H9 (cell line): ENCODE results near the gene CADPS2. TPM values are rescaled to one million over a fixed set of nuclear protein-coding genes. Genes with fewer than 3 reads are reported as not detected.

Experiments used
- DNase-seq: peaks from one replicate; pipeline ENCODE4 v3.0.0-alpha.2; 2017
- H2AFZ ChIP-seq: one replicate; pipeline ENCODE4 v1.6.1; 2013; ENCODE audit warnings: mild to moderate bottlenecking, low read length, control low read depth, moderate library complexity
- H2AK5ac ChIP-seq: 2 replicates; pipeline ENCODE4 v1.6.1; 2013; ENCODE audit warnings: low read length, control low read depth, mixed read lengths; ENCODE audit not compliant: insufficient read length
- H2BK120ac ChIP-seq: one replicate; pipeline ENCODE4 v1.6.1; 2013; ENCODE audit warnings: low read depth, mild to moderate bottlenecking, low read length, control low read depth, inconsistent platforms; ENCODE audit not compliant: poor library complexity, severe bottlenecking
- H2BK12ac ChIP-seq: 2 replicates; pipeline ENCODE4 v1.6.1; 2013; ENCODE audit warnings: low read length, control low read depth, mixed read lengths, low read depth; ENCODE audit not compliant: insufficient read length
- H2BK15ac ChIP-seq: 2 replicates; pipeline ENCODE4 v1.6.1; 2013; ENCODE audit warnings: low read depth, low read length, control low read depth
- H2BK20ac ChIP-seq: one replicate; pipeline ENCODE4 v1.6.1; 2013; ENCODE audit warnings: low read depth, mild to moderate bottlenecking, low read length, control low read depth, inconsistent platforms; ENCODE audit not compliant: poor library complexity, severe bottlenecking
- H2BK5ac ChIP-seq: 2 replicates; pipeline ENCODE4 v1.6.1; 2013; ENCODE audit warnings: low read length, control low read depth, mixed read lengths; ENCODE audit not compliant: insufficient read length
- H3K14ac ChIP-seq: 2 replicates; pipeline ENCODE4 v1.6.1; 2013; ENCODE audit warnings: low read length, control low read depth; ENCODE audit not compliant: insufficient read depth
- H3K18ac ChIP-seq: 2 replicates; pipeline ENCODE4 v1.6.1; 2013; ENCODE audit warnings: low read depth, mild to moderate bottlenecking, mixed read lengths, low read length, control low read depth; ENCODE audit not compliant: insufficient read length
- H3K23ac ChIP-seq: 2 replicates; pipeline ENCODE4 v1.6.1; 2013; ENCODE audit warnings: low read length, control low read depth, mixed read lengths, low read depth; ENCODE audit not compliant: insufficient read length
- H3K23me2 ChIP-seq: 2 replicates; pipeline ENCODE4 v1.6.1; 2013; ENCODE audit warnings: low read depth, mild to moderate bottlenecking, mixed read lengths, low read length, control low read depth; ENCODE audit not compliant: insufficient read length, poor library complexity, severe bottlenecking
- H3K27ac ChIP-seq: 2 replicates; pipeline ENCODE4 v1.5.1; 2013; ENCODE audit warnings: low read length, control low read depth, mixed read lengths, low read depth; ENCODE audit not compliant: insufficient read length
- H3K27me3 ChIP-seq: 2 replicates; pipeline ENCODE4 v1.6.1; 2013; ENCODE audit warnings: low read length, control low read depth, inconsistent platforms; ENCODE audit not compliant: insufficient read depth
- H3K4ac ChIP-seq: 2 replicates; pipeline ENCODE4 v1.6.1; 2013; ENCODE audit warnings: low read depth, mild to moderate bottlenecking, control low read depth, inconsistent platforms, low read length, moderate library complexity
- H3K4me1 ChIP-seq: 2 replicates; pipeline ENCODE4 v1.6.1; 2013; ENCODE audit warnings: low read length, control low read depth, inconsistent platforms; ENCODE audit not compliant: insufficient read depth
- H3K4me2 ChIP-seq: 2 replicates; pipeline ENCODE4 v1.6.1; 2013; ENCODE audit warnings: low read length, control low read depth, mixed read lengths; ENCODE audit not compliant: insufficient read length, insufficient read depth
- H3K56ac ChIP-seq: 2 replicates; pipeline ENCODE4 v1.6.1; 2013; ENCODE audit warnings: low read depth, mild to moderate bottlenecking, mixed read lengths, low read length, control low read depth; ENCODE audit not compliant: insufficient read length
- H3K79me1 ChIP-seq: 2 replicates; pipeline ENCODE4 v1.6.1; 2013; ENCODE audit warnings: low read depth, mild to moderate bottlenecking, moderate library complexity, low read length, control low read depth, inconsistent platforms; ENCODE audit not compliant: insufficient read depth, poor library complexity, severe bottlenecking
- H3K79me2 ChIP-seq: 2 replicates; pipeline ENCODE4 v1.6.1; 2013; ENCODE audit warnings: low read length, control low read depth, inconsistent platforms; ENCODE audit not compliant: insufficient read depth
- H3K9ac ChIP-seq: 2 replicates; pipeline ENCODE4 v1.6.1; 2013; ENCODE audit warnings: low read length, control low read depth, mixed read lengths; ENCODE audit not compliant: insufficient read length; ENCODE audit errors: extremely low read depth
- H3K9me3 ChIP-seq: one replicate; pipeline ENCODE4 v1.6.1; 2013; ENCODE audit warnings: low read depth, low read length, inconsistent platforms; ENCODE audit not compliant: control insufficient read depth
- H3T11ph ChIP-seq: one replicate; pipeline ENCODE4 v1.6.1; 2013; ENCODE audit warnings: mild to moderate bottlenecking, low read length, control low read depth, inconsistent platforms
- H4K20me1 ChIP-seq: one replicate; pipeline ENCODE4 v1.6.1; 2013; ENCODE audit not compliant: control insufficient read depth, insufficient read length, insufficient read depth
- H4K5ac ChIP-seq: 2 replicates; pipeline ENCODE4 v1.6.1; 2013; ENCODE audit warnings: low read depth, mild to moderate bottlenecking, mixed read lengths, low read length, control low read depth; ENCODE audit not compliant: insufficient read length
- H4K8ac ChIP-seq: replicated peaks from 2 replicates; pipeline ENCODE4 v1.6.1; 2013; ENCODE audit warnings: low read length, control low read depth, mixed read lengths, low read depth; ENCODE audit not compliant: insufficient read length
- H4K91ac ChIP-seq: 2 replicates; pipeline ENCODE4 v1.6.1; 2013; ENCODE audit warnings: low read depth, mild to moderate bottlenecking, moderate library complexity, mixed read lengths, low read length, control low read depth; ENCODE audit not compliant: insufficient read length
- H3K27ac Mint-ChIP-seq, 3 experiments: 2 replicates in 2 of 3; 3 replicates in 1 of 3; pipeline ENCODE4 v1.8.0; 2020 to 2021; ENCODE audit warnings: mixed read lengths in 3 of 3, mild to moderate bottlenecking in 1 of 3, moderate library complexity in 1 of 3
- H3K27me3 Mint-ChIP-seq: 2 replicates; pipeline ENCODE4 v1.8.0; 2021; ENCODE audit warnings: low read depth, mild to moderate bottlenecking, moderate library complexity, mixed read lengths
- H3K36me3 Mint-ChIP-seq, 3 experiments: 2 replicates in 2 of 3; 3 replicates in 1 of 3; pipeline ENCODE4 v1.8.0; 2020 to 2021; ENCODE audit warnings: low read depth in 3 of 3, mixed read lengths in 3 of 3; ENCODE audit not compliant: insufficient read depth in 1 of 3
- H3K4me1 Mint-ChIP-seq, 2 experiments: 2 replicates each; pipeline ENCODE4 v1.8.0; 2020; ENCODE audit warnings: mixed read lengths in 2 of 2
- H3K4me3 Mint-ChIP-seq, 2 experiments: 2 replicates in 1 of 2; 3 replicates in 1 of 2; pipeline ENCODE4 v1.8.0; 2020 to 2021; ENCODE audit warnings: mild to moderate bottlenecking in 2 of 2, mixed read lengths in 2 of 2, moderate library complexity in 1 of 2
- H3K9me3 Mint-ChIP-seq, 2 experiments: 2 replicates in 1 of 2; 3 replicates in 1 of 2; pipeline ENCODE4 v1.8.0; 2020; ENCODE audit warnings: mild to moderate bottlenecking in 2 of 2, mixed read lengths in 2 of 2, moderate library complexity in 1 of 2
- CTCF ChIP-seq: fragments of 200-600 bp; sonication (generic); conservative IDR thresholded peaks from 3 replicates; pipeline ENCODE4 v1.8.0; 2021; ENCODE audit warnings: antibody characterized with exemption, mild to moderate bottlenecking
- WGBS: extraction: QIAGEN DNeasy Blood & Tissue Kit; methylation state at CpG from one replicate; pipeline ENCODE4 v1.1.7; 2013; ENCODE audit warnings: missing lambda C conversion rate, low lambda C conversion rate, mixed read lengths; ENCODE audit not compliant: insufficient read length; ENCODE audit errors: extremely low coverage; 5-methylcytosine and 5-hydroxymethylcytosine counted together
- total RNA-seq: library from RNA; stranded (reverse); gene quantifications from 2 replicates; pipeline ENCODE4 v1.2.1, GENCODE V29; 2021

CADPS2 gene
- total RNA-seq, 1 experiment from 2014 or later = 7.1 TPM

- no peak overlapping the region for H3K18ac ChIP-seq
- H3K27me3 ChIP-seq = peaks cover 40% of the 10 kb centered on the region; the same call in 1 of the 2 replicates
- no peak overlapping the region for H2BK20ac ChIP-seq
- TF ChIP-seq CTCF = no peak
- no peak overlapping the region for H3K56ac ChIP-seq
- no peak overlapping the region for H3K23ac ChIP-seq
- H3K9ac ChIP-seq = no peak overlapping the region
- no CpG with 5 or more reads among the region's 48 CpGs for WGBS
- peaks cover 100% of the 10 kb centered on the region for H3K27me3 Mint-ChIP-seq
- H2BK12ac ChIP-seq = no peak overlapping the region
- H3K27ac Mint-ChIP-seq = peak overlapping the region in 1 of 3 experiments; percentile 37; a peak in 1 of 7 replicates
- H2BK5ac ChIP-seq = no peak overlapping the region
- H2AFZ ChIP-seq = no peak overlapping the region
- no peak overlapping the region for H3T11ph ChIP-seq
- peaks cover 54 to 71% of the 10 kb centered on the region in 2 experiments for H3K4me1 Mint-ChIP-seq
- H4K8ac ChIP-seq = no peak overlapping the region
- peak overlapping the region; percentile 85 to 93 for H3K4me3 Mint-ChIP-seq
- no peaks in the 10 kb centered on the region for H3K9me3 Mint-ChIP-seq
- DNase-seq = peak; percentile 56
- H4K20me1 ChIP-seq = no peaks in the 10 kb centered on the region
- peaks cover 19 to 71% (median 32%) of the 10 kb centered on the region in 3 experiments for H3K36me3 Mint-ChIP-seq
- no peaks in the 10 kb centered on the region for H3K79me2 ChIP-seq
- H3K4ac ChIP-seq = no peak overlapping the region
- H4K91ac ChIP-seq = no peak overlapping the region
- no peak overlapping the region for H4K5ac ChIP-seq
- H3K14ac ChIP-seq = no peak overlapping the region; the same call in 1 of the 2 replicates
- peaks cover 4% of the 10 kb centered on the region; the same call in 1 of the 2 replicates for H3K4me1 ChIP-seq
- no peak overlapping the region for H2AK5ac ChIP-seq
- no peaks in the 10 kb centered on the region for H3K79me1 ChIP-seq
- no peak overlapping the region for H3K27ac ChIP-seq
- no peaks in the 10 kb centered on the region for H3K9me3 ChIP-seq
- H3K4me2 ChIP-seq = peak overlapping the region; percentile 71
- H2BK120ac ChIP-seq = no peak overlapping the region
- H2BK15ac ChIP-seq = no peak overlapping the region
- peaks cover 53% of the 10 kb centered on the region for H3K23me2 ChIP-seq
These were observed 582.5 kb downstream of the CADPS2 start for GRCh38 chr7:122303531-122304318.
